ENCODE measurements around the gene ZFHX3.

Gene ZFHX3

GRCh38 chr16:73034374-73034773 lies 13.6 kb downstream of the ZFHX3 start:
- no peaks in the 10 kb centered on the region for H3K9me3 ChIP-seq (ENCODE audit: insufficient read depth, low read length)
- H3K79me2 ChIP-seq (ENCODE audit: low read length) = peaks cover 15% of the 10 kb centered on the region
- peak overlapping the region; percentile 5; the same call in 1 of the 2 replicates for H3K4me3 ChIP-seq (ENCODE audit: low read length)
- H2AFZ ChIP-seq (ENCODE audit: low read depth, low read length) = no peak overlapping the region
- H3K27ac ChIP-seq (ENCODE audit: low read length) = no peak overlapping the region
- TF ChIP-seq CTCF (IDR thresholded peaks at IDR 0.05; ENCODE audit: low read depth, low read length) = no peak
- TF ChIP-seq EZH2phosphoT487 (IDR thresholded peaks at IDR 0.05; ENCODE audit: low read depth) = no peak
- no peaks in the 10 kb centered on the region for H3K36me3 ChIP-seq (replicated peaks; ENCODE audit: low read depth, low read length)
- peaks cover 4% of the 10 kb centered on the region; the same call in 1 of the 2 replicates for H3K27me3 ChIP-seq (ENCODE audit: low read depth, low read length)
- peaks cover 43% of the 10 kb centered on the region for H3K4me1 ChIP-seq (ENCODE audit: low read length)
- peak overlapping the region; percentile 95 for H3K4me2 ChIP-seq (ENCODE audit: low read length)
- H4K20me1 ChIP-seq (ENCODE audit: insufficient read depth, low read length) = peaks cover 21% of the 10 kb centered on the region; the same call in 1 of the 2 replicates
- no peak overlapping the region for H3K9ac ChIP-seq (ENCODE audit: low read length)

DNA sequence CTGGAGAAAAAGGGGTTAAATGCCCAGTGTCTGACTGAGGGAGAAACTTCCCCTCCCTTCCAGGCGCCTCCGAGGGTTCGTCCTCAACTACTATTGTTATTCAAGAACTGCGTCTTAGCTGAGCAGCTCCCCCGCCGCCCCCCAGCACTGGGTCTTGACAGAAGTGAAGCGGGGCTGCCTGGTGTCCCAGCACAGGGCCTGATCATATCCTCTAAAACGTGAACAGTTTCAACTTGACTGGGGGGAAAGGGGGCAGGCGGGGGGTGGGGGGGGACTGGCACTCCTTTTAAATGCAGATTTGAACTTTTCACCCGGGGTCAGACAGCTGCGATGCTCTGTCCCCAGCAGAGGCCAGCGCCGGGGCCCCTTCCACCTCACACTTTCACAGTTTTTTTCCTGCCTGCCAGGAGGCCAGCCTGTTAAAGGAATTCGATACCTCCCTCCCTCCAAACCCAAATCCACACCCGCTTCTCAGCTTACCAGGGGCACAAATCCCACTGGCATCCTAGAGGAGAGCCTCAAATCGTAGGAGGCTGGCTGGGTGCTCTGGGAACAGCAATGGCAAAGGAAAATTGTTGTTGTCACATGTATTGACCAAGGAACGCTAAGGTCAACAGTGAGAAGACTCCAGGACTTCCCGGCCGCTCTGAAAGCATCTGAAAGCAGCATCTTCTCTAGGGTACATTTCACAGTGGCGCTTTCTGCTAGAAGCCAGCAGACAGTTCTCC lies 14.5 kb downstream of the ZFHX3 start:
- TF ChIP-seq EZH2phosphoT487 (IDR thresholded peaks at IDR 0.05; ENCODE audit: low read depth) (no peak), CTCF (IDR thresholded peaks at IDR 0.05; ENCODE audit: low read depth, low read length) (no peak)
- peak overlapping the region; percentile 71 for H3K4me3 ChIP-seq (ENCODE audit: low read length)
- H3K27ac ChIP-seq (ENCODE audit: low read length) = no peak overlapping the region
- H2AFZ ChIP-seq (ENCODE audit: low read depth, low read length) = no peak overlapping the region
- H4K20me1 ChIP-seq (ENCODE audit: insufficient read depth, low read length) = peaks cover 21% of the 10 kb centered on the region; the same call in 1 of the 2 replicates
- H3K36me3 ChIP-seq (replicated peaks; ENCODE audit: low read depth, low read length) = no peaks in the 10 kb centered on the region
- H3K9me3 ChIP-seq (ENCODE audit: insufficient read depth, low read length) = no peaks in the 10 kb centered on the region
- H3K4me1 ChIP-seq (ENCODE audit: low read length) = peaks cover 43% of the 10 kb centered on the region
- H3K4me2 ChIP-seq (ENCODE audit: low read length) = peak overlapping the region; percentile 95
- H3K9ac ChIP-seq (ENCODE audit: low read length) = peak overlapping the region; percentile 43; the same call in 1 of the 2 replicates
- peaks cover 13% of the 10 kb centered on the region; the same call in 1 of the 2 replicates for H3K79me2 ChIP-seq (ENCODE audit: low read length)
- H3K27me3 ChIP-seq (ENCODE audit: low read depth, low read length) = peaks cover 4% of the 10 kb centered on the region; the same call in 1 of the 2 replicates

- H2AFZ ChIP-seq (ENCODE audit: low read depth, low read length) = peak overlapping the region; percentile 47; the same call in 1 of the 2 replicates
- H3K27ac ChIP-seq (ENCODE audit: low read length) = peak overlapping the region; percentile 25
- TF ChIP-seq EZH2phosphoT487 (IDR thresholded peaks at IDR 0.05; ENCODE audit: low read depth) (no peak), CTCF (IDR thresholded peaks at IDR 0.05; ENCODE audit: low read depth, low read length) (peak; percentile 36)
- H4K20me1 ChIP-seq (ENCODE audit: insufficient read depth, low read length) = peaks cover 21% of the 10 kb centered on the region; the same call in 1 of the 2 replicates
- H3K4me3 ChIP-seq (ENCODE audit: low read length) = peak overlapping the region; percentile 71
- peak overlapping the region; percentile 43; the same call in 1 of the 2 replicates for H3K9ac ChIP-seq (ENCODE audit: low read length)
- peaks cover 43% of the 10 kb centered on the region for H3K4me1 ChIP-seq (ENCODE audit: low read length)
- peak overlapping the region; percentile 95 for H3K4me2 ChIP-seq (ENCODE audit: low read length)
- H3K9me3 ChIP-seq (ENCODE audit: insufficient read depth, low read length) = no peaks in the 10 kb centered on the region
- H3K27me3 ChIP-seq (ENCODE audit: low read depth, low read length) = peaks cover 4% of the 10 kb centered on the region; the same call in 1 of the 2 replicates
- H3K36me3 ChIP-seq (replicated peaks; ENCODE audit: low read depth, low read length) = no peaks in the 10 kb centered on the region
- 0 out of 2 replicates have a peak, but pooled peaks cover 8% of the 10 kb centered on the region for H3K79me2 ChIP-seq (ENCODE audit: low read length)
Measured at GRCh38 chr16:73032541-73033270, 15.2 kb downstream of the ZFHX3 start.

DNA sequence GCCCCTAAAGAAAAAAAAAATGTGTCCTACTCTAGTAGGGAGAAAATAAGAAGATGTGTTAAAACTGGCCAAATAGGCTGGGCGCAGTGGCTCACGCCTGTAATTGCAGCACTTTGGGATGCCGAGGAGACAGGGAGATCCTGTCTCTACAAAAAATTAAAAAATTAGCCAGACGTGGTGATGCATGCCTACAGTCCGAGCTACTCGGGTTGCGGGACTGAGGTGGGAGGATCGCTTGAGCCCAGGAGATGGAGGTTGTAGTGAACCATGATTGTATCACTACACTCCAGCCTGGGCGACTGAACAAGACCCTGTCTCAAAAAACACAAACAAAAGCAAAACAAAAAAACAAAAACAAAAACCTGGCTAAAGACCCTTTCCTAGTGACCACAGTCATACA lies 15.9 kb downstream of the ZFHX3 start:
- peak overlapping the region; percentile 43; the same call in 1 of the 2 replicates for H3K9ac ChIP-seq (ENCODE audit: low read length)
- H3K4me1 ChIP-seq (ENCODE audit: low read length) = peaks cover 43% of the 10 kb centered on the region
- TF ChIP-seq CTCF (IDR thresholded peaks at IDR 0.05; ENCODE audit: low read depth, low read length) = no peak
- no peak for TF ChIP-seq EZH2phosphoT487 (IDR thresholded peaks at IDR 0.05; ENCODE audit: low read depth)
- no peaks in the 10 kb centered on the region for H3K9me3 ChIP-seq (ENCODE audit: insufficient read depth, low read length)
- H3K4me2 ChIP-seq (ENCODE audit: low read length) = peak overlapping the region; percentile 95
- no peak overlapping the region for H2AFZ ChIP-seq (ENCODE audit: low read depth, low read length)
- no peaks in the 10 kb centered on the region for H3K36me3 ChIP-seq (replicated peaks; ENCODE audit: low read depth, low read length)
- 0 out of 2 replicates have a peak, but pooled peaks cover 8% of the 10 kb centered on the region for H3K79me2 ChIP-seq (ENCODE audit: low read length)
- peak overlapping the region; percentile 71 for H3K4me3 ChIP-seq (ENCODE audit: low read length)
- peaks cover 4% of the 10 kb centered on the region; the same call in 1 of the 2 replicates for H3K27me3 ChIP-seq (ENCODE audit: low read depth, low read length)
- H4K20me1 ChIP-seq (ENCODE audit: insufficient read depth, low read length) = peaks cover 18% of the 10 kb centered on the region; the same call in 1 of the 2 replicates
- H3K27ac ChIP-seq (ENCODE audit: low read length) = peak overlapping the region; percentile 25
